M059J (cell line): Measurements from ENCODE around the gene LMBR1. TPM values are rescaled to one million over a fixed set of nuclear protein-coding genes. Genes with fewer than 3 reads are reported as not detected.

Experiments
- DNase-seq: peaks from one replicate; pipeline ENCODE4 v3.0.0-alpha.2; 2012; ENCODE audit warnings: low read depth
- total RNA-seq: library from RNA; depleted of rRNA; stranded (reverse); fragments of >200 nt; shearing (Covaris generic); gene quantifications from 2 replicates; pipeline ENCODE4 v1.2.3, GENCODE V29; 2014

Gene LMBR1
- total RNA-seq, 1 experiment from 2014 or later, result 39.9 TPM

GRCh38 chr7:156802214-156802613 is 90.8 kb downstream of the LMBR1 start:
- no peak for DNase-seq

GRCh38 chr7:156795415-156795814 is 97.6 kb downstream of the LMBR1 start:
- no peak for DNase-seq

GRCh38 chr7:156793334-156793733 is 99.6 kb downstream of the LMBR1 start:
- DNase-seq, result no peak

- DNase-seq, result no peak
These were observed 100.4 kb downstream of the LMBR1 start for GRCh38 chr7:156792611-156793010.

- no peak for DNase-seq
These were observed 101.7 kb downstream of the LMBR1 start for GRCh38 chr7:156791241-156791640.

- no peak for DNase-seq
These were observed 102.7 kb downstream of the LMBR1 start for GRCh38 chr7:156790264-156790663.

GRCh38 chr7:156785998-156786543 is 106.9 kb downstream of the LMBR1 start:
- no peak for DNase-seq

GRCh38 chr7:156783864-156784263 is 109.1 kb downstream of the LMBR1 start:
- DNase-seq, result no peak

- no peak for DNase-seq
These were observed 111.0 kb downstream of the LMBR1 start for GRCh38 chr7:156781972-156782371.

GRCh38 chr7:156780724-156781455 is 112.1 kb downstream of the LMBR1 start:
- no peak for DNase-seq

- DNase-seq, result no peak
These were observed 114.3 kb downstream of the LMBR1 start for GRCh38 chr7:156778668-156779067.

- no peak for DNase-seq
These were observed 114.8 kb downstream of the LMBR1 start for GRCh38 chr7:156778201-156778600.

GRCh38 chr7:156777364-156778069 is 115.5 kb downstream of the LMBR1 start:
- peak; percentile 53 for DNase-seq

- DNase-seq, result no peak
These were observed 116.5 kb downstream of the LMBR1 start for GRCh38 chr7:156776527-156776926.

GRCh38 chr7:156773966-156774365 is 119.0 kb downstream of the LMBR1 start:
- DNase-seq, result peak; percentile 53

- no peak for DNase-seq
These were observed 120.3 kb downstream of the LMBR1 start for GRCh38 chr7:156772725-156773124.

GRCh38 chr7:156768698-156769472 is 124.1 kb downstream of the LMBR1 start:
- DNase-seq, result no peak

GRCh38 chr7:156766666-156767065 is 126.3 kb downstream of the LMBR1 start:
- no peak for DNase-seq

- DNase-seq, result no peak
These were observed 126.9 kb downstream of the LMBR1 start for GRCh38 chr7:156765901-156766656.

GRCh38 chr7:156764766-156765165 is 128.2 kb downstream of the LMBR1 start:
- DNase-seq, result no peak

GRCh38 chr7:156764016-156764669 is 128.8 kb downstream of the LMBR1 start:
- peak; percentile 25 for DNase-seq
